ENCODE measurements around the gene JUNB. TPM values are rescaled to one million over a fixed set of nuclear protein-coding genes. Genes with fewer than 3 reads are reported as not detected.
A peak's percentile ranks its signal among the peaks of the same experiment; 100 is the strongest.

Gene JUNB
- total and polyA plus RNA-seq, 2 of the 13 experiments (the other 11 are each of a cell fraction or from before 2014, with no cell fraction given): 7.7 to 8.2 TPM

- TF ChIP-seq, protein P1, sequence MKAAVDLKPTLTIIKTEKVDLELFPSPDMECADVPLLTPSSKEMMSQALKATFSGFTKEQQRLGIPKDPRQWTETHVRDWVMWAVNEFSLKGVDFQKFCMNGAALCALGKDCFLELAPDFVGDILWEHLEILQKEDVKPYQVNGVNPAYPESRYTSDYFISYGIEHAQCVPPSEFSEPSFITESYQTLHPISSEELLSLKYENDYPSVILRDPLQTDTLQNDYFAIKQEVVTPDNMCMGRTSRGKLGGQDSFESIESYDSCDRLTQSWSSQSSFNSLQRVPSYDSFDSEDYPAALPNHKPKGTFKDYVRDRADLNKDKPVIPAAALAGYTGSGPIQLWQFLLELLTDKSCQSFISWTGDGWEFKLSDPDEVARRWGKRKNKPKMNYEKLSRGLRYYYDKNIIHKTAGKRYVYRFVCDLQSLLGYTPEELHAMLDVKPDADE (CRISPR knock-in tag; IDR thresholded peaks at IDR 0.05): no peak
- TF ChIP-seq, protein P2, sequence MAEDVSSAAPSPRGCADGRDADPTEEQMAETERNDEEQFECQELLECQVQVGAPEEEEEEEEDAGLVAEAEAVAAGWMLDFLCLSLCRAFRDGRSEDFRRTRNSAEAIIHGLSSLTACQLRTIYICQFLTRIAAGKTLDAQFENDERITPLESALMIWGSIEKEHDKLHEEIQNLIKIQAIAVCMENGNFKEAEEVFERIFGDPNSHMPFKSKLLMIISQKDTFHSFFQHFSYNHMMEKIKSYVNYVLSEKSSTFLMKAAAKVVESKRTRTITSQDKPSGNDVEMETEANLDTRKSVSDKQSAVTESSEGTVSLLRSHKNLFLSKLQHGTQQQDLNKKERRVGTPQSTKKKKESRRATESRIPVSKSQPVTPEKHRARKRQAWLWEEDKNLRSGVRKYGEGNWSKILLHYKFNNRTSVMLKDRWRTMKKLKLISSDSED (CRISPR knock-in tag; IDR thresholded peaks at IDR 0.05): no peak
- no peak for TF ChIP-seq ZNF17 (CRISPR knock-in tag; IDR thresholded peaks at IDR 0.05)
- TF ChIP-seq, protein P3, sequence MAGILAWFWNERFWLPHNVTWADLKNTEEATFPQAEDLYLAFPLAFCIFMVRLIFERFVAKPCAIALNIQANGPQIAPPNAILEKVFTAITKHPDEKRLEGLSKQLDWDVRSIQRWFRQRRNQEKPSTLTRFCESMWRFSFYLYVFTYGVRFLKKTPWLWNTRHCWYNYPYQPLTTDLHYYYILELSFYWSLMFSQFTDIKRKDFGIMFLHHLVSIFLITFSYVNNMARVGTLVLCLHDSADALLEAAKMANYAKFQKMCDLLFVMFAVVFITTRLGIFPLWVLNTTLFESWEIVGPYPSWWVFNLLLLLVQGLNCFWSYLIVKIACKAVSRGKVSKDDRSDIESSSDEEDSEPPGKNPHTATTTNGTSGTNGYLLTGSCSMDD (CRISPR knock-in tag; IDR thresholded peaks at IDR 0.05): no peak
- no peak for TF ChIP-seq HNF1A (IDR thresholded peaks at IDR 0.05; ENCODE audit: low read depth)
- TF ChIP-seq HNF1A (CRISPR knock-in tag; IDR thresholded peaks at IDR 0.05; ENCODE audit: borderline replicate concordance): peak; percentile 49; the same call in 1 of the 2 replicates
- TF ChIP-seq NPAS2 (CRISPR knock-in tag; IDR thresholded peaks at IDR 0.05; ENCODE audit: borderline replicate concordance): no peak
- 0 out of 2 replicates have a peak, but pooled peaks have one; percentile 18 for TF ChIP-seq ZNF629 (CRISPR knock-in tag; conservative IDR thresholded peaks at IDR 0.05)
- TF ChIP-seq, protein P4, sequence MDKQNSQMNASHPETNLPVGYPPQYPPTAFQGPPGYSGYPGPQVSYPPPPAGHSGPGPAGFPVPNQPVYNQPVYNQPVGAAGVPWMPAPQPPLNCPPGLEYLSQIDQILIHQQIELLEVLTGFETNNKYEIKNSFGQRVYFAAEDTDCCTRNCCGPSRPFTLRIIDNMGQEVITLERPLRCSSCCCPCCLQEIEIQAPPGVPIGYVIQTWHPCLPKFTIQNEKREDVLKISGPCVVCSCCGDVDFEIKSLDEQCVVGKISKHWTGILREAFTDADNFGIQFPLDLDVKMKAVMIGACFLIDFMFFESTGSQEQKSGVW (CRISPR knock-in tag; IDR thresholded peaks at IDR 0.05; ENCODE audit: borderline replicate concordance): no peak
- TF ChIP-seq MYC (CRISPR knock-in tag; IDR thresholded peaks at IDR 0.05; ENCODE audit: borderline replicate concordance): peak; percentile 64; the same call in 1 of the 2 replicates
- peak; percentile 58; the same call in 1 of the 2 replicates for TF ChIP-seq TBX2 (CRISPR knock-in tag; IDR thresholded peaks at IDR 0.05; ENCODE audit: borderline replicate concordance)
- no peak for TF ChIP-seq ZNF891 (CRISPR knock-in tag; IDR thresholded peaks at IDR 0.05)
- no peak for TF ChIP-seq SSRP1 (CRISPR knock-in tag; IDR thresholded peaks at IDR 0.05)
- 0 out of 2 replicates have a peak, but pooled peaks have one; percentile 48 for TF ChIP-seq RFXAP (CRISPR knock-in tag; IDR thresholded peaks at IDR 0.05; ENCODE audit: borderline replicate concordance)
These were observed 25.2 kb upstream of the JUNB start (continued) for GRCh38 chr19:12766051-12766521.

Data from HepG2 (cell line).